Muscle layer of colon (tissue), 2 donors: ENCODE measurements around the gene PDRG1.

Experiments
- H3K27ac ChIP-seq: one replicate; pipeline ENCODE4 v1.7.0; 2013; ENCODE audit warnings: low read depth, mild to moderate bottlenecking, low read length, moderate library complexity
- H3K27me3 ChIP-seq, 2 donors: one replicate each; pipeline ENCODE4 v1.7.0; 2013; ENCODE audit warnings: low read length in 2 of 2, mild to moderate bottlenecking in 2 of 2; ENCODE audit not compliant: insufficient read depth in 2 of 2, control insufficient read depth in 1 of 2
- H3K36me3 ChIP-seq: one replicate; pipeline ENCODE4 v1.7.0; 2013; ENCODE audit warnings: mild to moderate bottlenecking, low read length; ENCODE audit not compliant: insufficient read depth
- H3K4me1 ChIP-seq: one replicate; pipeline ENCODE4 v1.7.0; 2013; ENCODE audit warnings: mild to moderate bottlenecking, low read length; ENCODE audit not compliant: insufficient read depth
- H3K4me3 ChIP-seq, 2 donors: one replicate each; pipeline ENCODE4 v1.7.0; 2013; ENCODE audit warnings: low read length in 2 of 2, low read depth in 1 of 2, mild to moderate bottlenecking in 1 of 2, moderate library complexity in 1 of 2
- H3K9ac ChIP-seq: one replicate; pipeline ENCODE4 v1.7.0; 2013; ENCODE audit warnings: low read length
- H3K9me3 ChIP-seq: one replicate; pipeline ENCODE4 v1.7.0; 2013; ENCODE audit warnings: mild to moderate bottlenecking, low read length
- donor health status: abdominal sarcoma.
- donor health status: Adenocarcinoma of cecum.

Gene PDRG1

DNA sequence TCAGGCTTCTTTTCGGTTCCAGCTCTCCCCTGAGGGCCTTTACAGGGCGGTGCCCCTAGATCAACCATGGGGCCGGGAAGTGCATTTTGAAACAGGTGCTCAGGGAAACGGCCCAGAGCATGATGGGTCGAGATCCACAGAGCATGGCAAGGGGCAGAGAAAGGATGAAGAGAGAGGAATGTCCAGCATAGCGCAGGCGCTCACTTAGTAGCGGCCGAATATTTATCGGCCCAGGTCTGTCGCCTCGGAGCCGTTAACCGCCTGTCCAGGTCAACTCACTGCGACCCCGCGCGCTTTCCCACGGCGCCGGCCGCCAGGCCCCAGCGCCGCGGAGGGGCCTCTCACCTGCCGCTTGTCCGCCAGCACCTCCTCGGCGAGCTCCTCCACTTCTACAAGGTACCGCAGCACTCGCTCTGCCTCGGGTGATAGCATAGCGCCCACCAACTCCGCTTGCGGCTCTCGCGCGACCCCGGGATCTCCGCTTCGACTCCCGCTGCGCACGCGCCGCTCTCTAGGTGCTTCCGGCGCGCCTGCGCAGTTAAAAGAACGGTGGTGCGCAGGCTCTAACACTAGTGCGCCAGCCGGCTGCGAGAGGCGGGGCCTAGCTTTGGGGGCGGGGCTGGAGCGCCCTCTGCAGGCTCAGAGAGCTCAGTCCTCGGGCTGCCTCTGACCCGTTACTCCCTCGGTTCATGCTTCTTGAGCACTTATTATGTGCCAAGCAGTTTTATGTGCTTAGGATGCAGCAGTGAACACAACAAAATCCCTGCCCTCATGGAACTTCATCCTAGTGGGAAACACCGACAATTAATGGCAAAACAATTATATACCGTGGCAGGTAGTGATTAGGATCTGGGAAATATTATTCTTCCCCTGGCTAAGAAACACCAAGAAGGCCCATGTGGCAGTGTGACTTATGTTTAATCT is at the start of gene PDRG1:
TSS of gene PDRG1 (minus strand) at position 517 of the 924 bp plus-strand sequence. CDS start at position 432, 85 bp downstream.
- H3K27ac ChIP-seq = peak within 1 kb of the TSS; percentile 84

DNA sequence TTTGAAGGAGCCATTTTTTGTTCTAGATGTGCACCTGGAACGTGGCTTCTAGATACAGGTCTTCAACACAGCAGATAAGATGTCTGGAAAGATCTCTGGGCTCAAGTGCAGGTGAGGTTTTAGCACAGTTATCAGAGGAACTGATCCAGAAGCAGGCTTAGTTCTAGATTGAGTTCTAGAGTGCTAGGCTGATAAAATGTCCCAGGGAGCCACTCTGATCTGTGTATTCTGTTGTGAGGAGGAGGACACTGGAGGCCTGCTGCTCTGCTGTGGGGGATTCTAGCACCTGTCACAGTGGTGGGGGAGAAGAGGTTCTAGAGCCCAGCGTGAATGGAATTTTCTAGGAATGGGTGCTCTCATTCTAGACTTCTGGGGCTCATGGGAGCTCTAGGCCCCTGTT is 46.4 kb upstream of the PDRG1 start:
- Histone ChIP-seq H3K36me3 (no peaks in the 10 kb centered on the region), H3K9ac (no peak overlapping the region), H3K9me3 (no peaks in the 10 kb centered on the region), H3K4me1 (no peaks in the 10 kb centered on the region), H3K27me3 (peaks cover 0 to 16% of the 10 kb centered on the region in 2 donors), H3K27ac (no peak overlapping the region), H3K4me3 (no peak overlapping the region)

More for the DNA sequence above, at the start of gene PDRG1:
- Histone ChIP-seq H3K4me1 (peaks cover 16% of the 10 kb centered on the region), H3K27me3 (no peaks in the 10 kb centered on the region), H3K9ac (peak within 1 kb of the TSS; percentile 88), H3K36me3 (peaks cover 23% of the 10 kb centered on the region), H3K4me3 (peak within 1 kb of the TSS; percentile 88 to 90), H3K9me3 (no peaks in the 10 kb centered on the region)

DNA sequence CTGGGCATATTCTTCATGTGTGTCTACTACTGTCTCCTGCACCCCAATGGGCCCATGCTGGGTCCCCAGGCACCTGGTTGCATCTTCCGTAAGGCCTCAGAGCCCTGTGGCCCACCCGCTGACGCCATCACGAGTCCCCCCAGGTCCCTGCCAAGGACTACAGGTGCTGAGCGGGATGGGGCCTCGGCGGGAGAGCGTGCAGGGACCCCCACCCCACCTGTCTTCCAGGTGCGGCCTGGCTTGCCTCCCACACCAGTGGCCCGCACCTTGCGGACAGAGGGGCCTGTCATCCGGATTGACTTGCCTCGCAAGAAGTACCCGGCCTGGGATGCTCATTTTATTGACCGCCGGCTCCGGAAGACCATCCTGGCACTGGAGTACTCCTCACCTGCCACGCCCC is 45.1 kb upstream of the PDRG1 start:
- no peaks in the 10 kb centered on the region for H3K36me3 ChIP-seq

DNA sequence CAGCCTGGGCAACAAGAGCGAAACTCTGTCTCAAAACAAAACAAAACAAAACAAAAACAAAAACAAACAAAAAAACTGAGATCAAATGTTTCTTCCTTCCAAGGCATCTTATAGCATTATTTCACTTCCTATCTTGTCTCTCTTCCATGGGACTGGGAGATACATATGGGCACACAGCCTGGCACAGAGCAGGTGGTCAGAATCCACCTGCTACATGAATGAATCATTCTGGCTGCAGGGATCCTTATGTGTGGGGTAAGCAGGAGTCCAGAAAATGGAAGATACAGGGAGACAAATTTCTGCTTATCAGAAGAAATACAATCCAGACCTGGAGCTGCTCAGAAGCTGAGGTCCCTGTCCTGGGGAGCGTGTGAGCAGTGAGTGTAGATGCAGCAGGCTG is 40.2 kb upstream of the PDRG1 start:
- Histone ChIP-seq H3K36me3 (no peaks in the 10 kb centered on the region), H3K9ac (no peak overlapping the region), H3K27me3 (peaks cover 0 to 16% of the 10 kb centered on the region in 2 donors), H3K27ac (no peak overlapping the region), H3K9me3 (no peaks in the 10 kb centered on the region), H3K4me3 (no peak overlapping the region), H3K4me1 (no peaks in the 10 kb centered on the region)

More for the DNA sequence above, 45.1 kb upstream of the PDRG1 start:
- no peaks in the 10 kb centered on the region for H3K4me1 ChIP-seq
- no peak overlapping the region for H3K9ac ChIP-seq
- H3K27ac ChIP-seq = no peak overlapping the region
- no peak overlapping the region for H3K4me3 ChIP-seq
- H3K9me3 ChIP-seq = no peaks in the 10 kb centered on the region
- peaks cover 0 to 16% of the 10 kb centered on the region in 2 donors for H3K27me3 ChIP-seq

DNA sequence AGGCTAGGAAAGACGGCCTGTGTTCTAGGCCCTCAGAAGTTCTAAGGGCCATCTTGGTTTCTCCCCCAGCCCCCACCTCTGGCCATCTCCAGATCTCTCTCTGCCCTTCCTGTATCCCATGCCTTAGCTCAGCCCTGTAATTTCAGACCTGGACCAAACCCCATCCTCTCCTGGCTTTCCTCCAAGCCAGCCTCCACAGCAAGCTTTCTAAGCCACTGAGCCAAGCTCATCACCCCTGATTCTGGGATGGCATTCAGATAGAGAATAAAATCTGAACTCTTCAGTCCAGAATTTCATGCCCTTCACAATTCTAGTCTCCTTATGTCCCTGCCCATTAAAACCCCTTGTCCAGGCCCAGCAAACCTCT is 39.5 kb upstream of the PDRG1 start:
- Histone ChIP-seq H3K9me3 (no peaks in the 10 kb centered on the region), H3K27me3 (peaks cover 0 to 16% of the 10 kb centered on the region in 2 donors), H3K27ac (no peak overlapping the region), H3K9ac (no peak overlapping the region), H3K4me1 (no peaks in the 10 kb centered on the region), H3K4me3 (no peak overlapping the region), H3K36me3 (no peaks in the 10 kb centered on the region)

DNA sequence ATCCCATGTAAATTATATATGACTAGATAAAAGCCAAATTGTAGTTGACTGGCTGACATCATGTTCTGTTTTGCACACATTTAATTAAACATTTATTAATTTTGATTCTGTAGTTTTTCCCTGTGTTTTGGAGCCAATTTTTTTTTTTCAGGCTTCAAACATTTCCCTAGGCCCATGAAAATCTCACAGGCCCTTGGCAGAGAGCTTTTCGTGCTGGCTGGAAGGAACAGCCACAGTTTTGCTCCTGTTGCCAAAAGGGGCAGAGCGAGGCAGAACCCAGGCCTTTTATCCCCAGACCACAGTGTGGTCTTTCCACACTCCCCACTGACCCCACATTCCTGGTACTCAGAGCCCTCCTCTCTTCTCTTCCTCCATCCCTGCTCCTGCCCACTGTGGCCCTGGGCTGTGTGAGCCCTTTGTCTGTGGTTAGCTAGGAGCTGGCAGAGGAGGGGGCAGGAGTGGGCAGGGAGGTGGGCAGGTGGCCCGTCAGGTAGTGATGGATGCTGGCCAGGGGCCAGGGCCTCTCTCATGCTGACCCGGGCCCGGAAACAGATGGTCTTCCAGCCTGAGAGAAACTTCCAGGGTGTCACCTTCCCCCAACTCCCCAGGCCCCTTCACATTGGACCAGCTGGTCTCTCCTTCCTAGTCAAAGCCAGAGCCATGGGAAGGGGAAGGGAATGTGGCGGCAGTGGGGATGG is 38.9 kb upstream of the PDRG1 start:
- Histone ChIP-seq H3K9ac (no peak overlapping the region), H3K36me3 (no peaks in the 10 kb centered on the region), H3K4me3 (no peak overlapping the region), H3K9me3 (no peaks in the 10 kb centered on the region), H3K27me3 (peaks cover 0 to 13% of the 10 kb centered on the region in 2 donors), H3K27ac (no peak overlapping the region), H3K4me1 (no peaks in the 10 kb centered on the region)

DNA sequence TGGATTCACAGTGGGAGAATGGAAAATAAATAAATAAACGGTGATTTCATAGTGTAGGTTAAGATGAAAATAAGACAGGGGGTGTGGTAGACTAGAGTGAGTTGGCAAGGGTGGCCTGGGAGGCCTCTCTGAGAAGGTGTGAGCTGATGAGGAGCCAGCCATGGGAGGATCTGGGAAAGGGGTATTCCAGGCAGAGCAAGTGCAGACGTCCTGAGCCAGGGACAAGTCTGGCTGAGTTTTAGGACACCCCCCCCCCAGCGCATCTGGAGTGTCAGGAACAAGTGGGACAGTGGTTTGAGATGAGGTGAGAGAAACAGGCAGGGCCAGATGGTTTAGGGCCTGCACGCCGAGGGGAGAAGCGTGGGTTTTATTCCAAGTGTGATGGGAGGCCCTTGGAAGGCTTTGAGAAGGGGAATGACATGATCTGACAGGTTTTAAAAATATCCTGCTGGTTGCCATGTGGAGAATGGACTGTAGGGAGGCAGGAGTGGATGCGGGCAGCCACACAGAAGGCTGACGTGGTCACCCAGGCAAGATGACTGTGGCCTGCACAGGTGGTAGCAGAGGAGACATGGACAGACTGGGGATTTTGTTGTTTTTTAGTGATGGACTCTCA is 37.3 kb upstream of the PDRG1 start:
- no peak overlapping the region for H3K27ac ChIP-seq
- H3K4me1 ChIP-seq = no peaks in the 10 kb centered on the region
- no peaks in the 10 kb centered on the region for H3K27me3 ChIP-seq
- no peaks in the 10 kb centered on the region for H3K9me3 ChIP-seq
- H3K36me3 ChIP-seq = no peaks in the 10 kb centered on the region
- H3K9ac ChIP-seq = no peak overlapping the region
- no peak overlapping the region for H3K4me3 ChIP-seq

DNA sequence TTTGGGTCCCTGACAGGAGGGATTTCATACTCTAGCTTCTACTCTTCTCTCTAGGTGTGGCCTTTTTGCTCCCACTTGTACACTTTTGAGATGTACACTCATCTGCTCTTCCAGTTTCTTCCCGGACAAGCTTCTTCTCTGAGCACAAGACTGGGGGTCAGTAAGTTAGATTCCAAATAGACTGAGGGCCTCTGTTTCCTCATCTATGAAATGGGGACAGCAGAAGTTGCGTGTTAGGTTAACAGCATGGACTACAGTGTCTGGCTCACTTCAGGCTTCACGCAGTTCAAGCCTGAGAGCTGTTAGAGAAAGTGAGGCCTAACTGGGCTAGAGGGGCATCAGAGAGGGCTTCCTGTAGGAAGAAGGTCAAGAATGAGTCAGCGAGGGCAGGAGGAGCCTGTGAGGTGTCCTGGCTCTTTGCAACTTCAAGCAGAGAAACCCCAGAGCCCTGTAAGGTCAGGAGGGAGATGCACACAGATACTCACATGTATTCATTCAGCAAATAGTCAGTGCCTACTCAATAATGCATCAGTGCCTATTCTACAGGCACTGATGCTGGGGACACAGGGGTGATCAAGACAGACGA is 36.7 kb upstream of the PDRG1 start:
- Histone ChIP-seq H3K9me3 (no peaks in the 10 kb centered on the region), H3K4me3 (no peak overlapping the region), H3K27me3 (no peaks in the 10 kb centered on the region), H3K4me1 (no peaks in the 10 kb centered on the region), H3K27ac (no peak overlapping the region), H3K9ac (no peak overlapping the region), H3K36me3 (no peaks in the 10 kb centered on the region)

DNA sequence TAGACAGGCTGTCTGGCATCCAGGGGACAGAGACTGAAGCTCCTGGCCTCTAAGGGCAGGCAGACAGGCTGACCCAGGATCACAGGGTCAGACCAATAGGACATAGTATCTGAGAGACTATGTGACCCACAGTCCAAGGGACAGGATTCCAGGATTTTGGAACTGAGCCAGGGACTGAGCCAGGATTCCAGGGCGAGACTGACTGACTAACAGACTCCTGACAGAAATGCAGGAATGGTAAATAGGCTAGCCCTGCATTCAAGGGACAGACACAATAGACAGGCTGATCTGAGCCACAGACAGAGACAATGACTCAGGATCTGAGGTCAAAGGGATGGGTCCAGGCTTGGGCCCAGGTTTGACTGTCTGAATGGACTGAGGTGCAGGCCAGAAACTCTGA is 35.9 kb upstream of the PDRG1 start:
- Histone ChIP-seq H3K9ac (no peak overlapping the region), H3K4me1 (no peaks in the 10 kb centered on the region), H3K27me3 (no peaks in the 10 kb centered on the region), H3K9me3 (no peaks in the 10 kb centered on the region), H3K36me3 (no peaks in the 10 kb centered on the region), H3K4me3 (no peak overlapping the region), H3K27ac (no peak overlapping the region)

DNA sequence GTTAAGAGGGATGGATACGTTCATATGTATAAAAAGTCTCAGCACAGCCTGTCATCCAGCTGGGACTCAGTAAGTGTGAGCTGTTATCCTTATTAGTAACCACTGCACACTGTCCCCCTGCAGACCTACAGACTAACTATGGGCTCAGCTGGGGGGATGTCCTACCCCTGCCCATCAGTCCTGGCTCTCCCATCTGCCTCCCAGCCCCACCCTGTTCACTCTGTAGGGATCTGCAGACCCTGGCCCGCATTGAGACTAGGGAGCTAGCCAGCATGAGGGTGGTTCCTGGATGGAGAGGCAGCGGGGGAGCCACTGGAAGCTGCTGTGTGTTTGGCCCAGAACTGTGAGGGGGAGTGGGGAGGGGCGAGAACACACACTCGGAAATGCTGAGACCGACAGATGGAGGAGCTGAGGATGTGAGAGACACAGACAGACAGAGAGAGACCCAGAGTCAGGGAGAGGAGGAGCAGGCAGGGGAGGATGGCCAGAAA is 33.2 kb upstream of the PDRG1 start:
- H3K4me3 ChIP-seq = no peak overlapping the region
- H3K9ac ChIP-seq = no peak overlapping the region

DNA sequence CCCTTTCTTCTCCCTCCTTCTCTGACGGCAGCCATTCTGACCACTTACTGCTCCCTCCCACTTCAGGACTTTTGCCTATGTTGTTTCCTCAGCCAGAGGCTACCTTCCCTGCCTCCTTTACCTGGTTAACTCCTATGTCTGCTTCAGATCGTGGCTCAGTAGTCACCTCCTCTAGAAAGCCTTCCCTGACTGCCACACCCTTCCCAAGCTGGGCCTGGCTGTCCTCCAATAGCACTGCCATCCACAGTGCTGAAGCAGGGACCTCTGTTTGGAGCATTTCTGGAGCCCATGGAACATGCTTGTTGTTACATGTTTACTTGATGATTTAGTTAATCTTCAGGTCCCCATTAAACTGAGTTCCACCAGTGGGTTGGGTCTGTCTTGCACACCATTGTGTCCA is 29.9 kb upstream of the PDRG1 start:
- no peaks in the 10 kb centered on the region for H3K9me3 ChIP-seq
- no peaks in the 10 kb centered on the region for H3K36me3 ChIP-seq
- no peaks in the 10 kb centered on the region for H3K4me1 ChIP-seq
- H3K4me3 ChIP-seq = no peak overlapping the region
- no peaks in the 10 kb centered on the region for H3K27me3 ChIP-seq
- H3K9ac ChIP-seq = no peak overlapping the region
- H3K27ac ChIP-seq = no peak overlapping the region

More for the DNA sequence above, 33.2 kb upstream of the PDRG1 start:
- H3K36me3 ChIP-seq = no peaks in the 10 kb centered on the region
- no peak overlapping the region for H3K27ac ChIP-seq
- H3K9me3 ChIP-seq = no peaks in the 10 kb centered on the region
- no peaks in the 10 kb centered on the region for H3K27me3 ChIP-seq
- H3K4me1 ChIP-seq = no peaks in the 10 kb centered on the region
